HEK293 (cell line): ENCODE data around the gene DLK2.

Experiments used
- CTCF ChIA-PET: fragments of 350-600 bp; formaldehyde crosslinking; extraction: SDS; loops from one replicate; lab custom pipeline; 2021; ENCODE audit warnings: antibody characterized with exemption; lab: Yijun Ruan, JAX
- POLR2A ChIA-PET: fragments of 300-600 bp; formaldehyde crosslinking; extraction: SDS; loops from one replicate; lab custom pipeline; 2020; ENCODE audit warnings: antibody characterized with exemption, inconsistent platforms; lab: Yijun Ruan, JAX
- H3K27ac ChIP-seq: fragments of 200-500 bp; sonication (Bioruptor generic); 2 replicates; pipeline ENCODE4 v1.5.1; 2014; ENCODE audit warnings: low read depth, low read length, control low read depth, inconsistent platforms; ENCODE audit errors: extremely low read depth
- H3K36me3 ChIP-seq, 2 experiments: fragments of 200-500 bp in 1 of 2; sonication (Bioruptor generic) in 1 of 2; 1 replicate in 1 of 2; 2 replicates in 1 of 2; pipeline ENCODE4 v1.5.1; 2014 to 2017; ENCODE audit warnings: inconsistent platforms in 2 of 2, low read length in 2 of 2; ENCODE audit not compliant: control insufficient read depth in 2 of 2, insufficient read depth in 1 of 2
- H3K4me1 ChIP-seq: fragments of 200-500 bp; sonication (Bioruptor generic); 2 replicates; pipeline ENCODE4 v1.5.1; 2014; ENCODE audit warnings: mild to moderate bottlenecking, low read length, inconsistent platforms; ENCODE audit not compliant: control insufficient read depth, insufficient read depth
- H3K4me3 ChIP-seq: 2 replicates; pipeline ENCODE4 v1.5.1; 2011; ENCODE audit warnings: low read depth, mild to moderate bottlenecking, control low read depth, low read length, moderate library complexity
- H3K9me3 ChIP-seq: fragments of 200-500 bp; sonication (Bioruptor generic); 2 replicates; pipeline ENCODE4 v1.5.1; 2014; ENCODE audit warnings: low read depth, low read length, inconsistent platforms; ENCODE audit not compliant: control insufficient read depth, insufficient read depth
- BCL6B ChIP-seq: fragments of 450-650 bp; formaldehyde crosslinking; IDR thresholded peaks from 2 replicates; pipeline ENCODE4 v1.5.1; 2017; ENCODE audit warnings: missing biosample characterization, missing genetic modification characterization
- GLIS2 ChIP-seq: fragments of 450-650 bp; formaldehyde crosslinking; IDR thresholded peaks from 2 replicates; pipeline ENCODE4 v1.5.1; 2016; ENCODE audit warnings: missing biosample characterization, missing genetic modification characterization
- KLF16 ChIP-seq: fragments of 450-650 bp; formaldehyde crosslinking; IDR thresholded peaks from 2 replicates; pipeline ENCODE4 v1.5.1; 2017; ENCODE audit warnings: missing biosample characterization, missing genetic modification characterization
- KLF8 ChIP-seq: fragments of 450-650 bp; formaldehyde crosslinking; IDR thresholded peaks from 2 replicates; pipeline ENCODE4 v1.5.1; 2016; ENCODE audit warnings: missing biosample characterization, missing genetic modification characterization
- REPIN1 ChIP-seq: fragments of 450-650 bp; formaldehyde crosslinking; IDR thresholded peaks from 2 replicates; pipeline ENCODE4 v1.5.1; 2017; ENCODE audit warnings: missing biosample characterization, missing genetic modification characterization, low read depth
- SALL2 ChIP-seq: fragments of 450-650 bp; formaldehyde crosslinking; IDR thresholded peaks from 2 replicates; pipeline ENCODE4 v1.5.0; 2017; ENCODE audit warnings: missing biosample characterization, mild to moderate bottlenecking, missing genetic modification characterization, borderline replicate concordance
- SP7 ChIP-seq: fragments of 450-650 bp; formaldehyde crosslinking; IDR thresholded peaks from 2 replicates; pipeline ENCODE4 v1.5.1; 2016; ENCODE audit warnings: missing biosample characterization, missing genetic modification characterization
- YY2 ChIP-seq: fragments of 450-650 bp; formaldehyde crosslinking; IDR thresholded peaks from 2 replicates; pipeline ENCODE4 v1.5.1; 2016; ENCODE audit warnings: missing biosample characterization, missing genetic modification characterization
- ZBTB26 ChIP-seq: fragments of 450-650 bp; formaldehyde crosslinking; optimal IDR thresholded peaks from 2 replicates; pipeline ENCODE3; 2016; ENCODE audit warnings: missing biosample characterization, mild to moderate bottlenecking, missing genetic modification characterization
- ZNF211 ChIP-seq: fragments of 450-650 bp; formaldehyde crosslinking; IDR thresholded peaks from 2 replicates; pipeline ENCODE4 v1.5.1; 2016; ENCODE audit warnings: low read depth, missing biosample characterization, missing genetic modification characterization
- ZNF311 ChIP-seq: fragments of 450-650 bp; formaldehyde crosslinking; IDR thresholded peaks from 2 replicates; pipeline ENCODE4 v1.5.1; 2017; ENCODE audit warnings: missing biosample characterization, missing genetic modification characterization, borderline replicate concordance
- ZNF362 ChIP-seq: fragments of 450-650 bp; formaldehyde crosslinking; IDR thresholded peaks from 2 replicates; pipeline ENCODE4 v1.5.1; 2016; ENCODE audit warnings: missing biosample characterization, missing genetic modification characterization
- ZNF433 ChIP-seq: fragments of 450-650 bp; formaldehyde crosslinking; IDR thresholded peaks from 2 replicates; pipeline ENCODE4 v1.5.1; 2016; ENCODE audit warnings: missing biosample characterization, missing genetic modification characterization, low read depth
- ZNF473 ChIP-seq: fragments of 450-650 bp; formaldehyde crosslinking; IDR thresholded peaks from 2 replicates; pipeline ENCODE4 v1.5.1; 2017; ENCODE audit warnings: missing biosample characterization, missing genetic modification characterization
- ZNF488 ChIP-seq: fragments of 450-650 bp; formaldehyde crosslinking; IDR thresholded peaks from 2 replicates; pipeline ENCODE4 v1.5.1; 2016; ENCODE audit warnings: missing biosample characterization, missing genetic modification characterization
- ZNF530 ChIP-seq: fragments of 450-650 bp; formaldehyde crosslinking; IDR thresholded peaks from 2 replicates; pipeline ENCODE4 v1.5.1; 2016; ENCODE audit warnings: low read depth, missing biosample characterization, missing genetic modification characterization
- ZNF585B ChIP-seq: fragments of 450-650 bp; formaldehyde crosslinking; IDR thresholded peaks from 2 replicates; pipeline ENCODE4 v1.5.1; 2016; ENCODE audit warnings: missing biosample characterization, missing genetic modification characterization
- ZNF658 ChIP-seq: fragments of 450-650 bp; formaldehyde crosslinking; IDR thresholded peaks from 2 replicates; pipeline ENCODE4; 2016; ENCODE audit warnings: missing biosample characterization, missing genetic modification characterization
- ZNF843 ChIP-seq: fragments of 450-650 bp; formaldehyde crosslinking; IDR thresholded peaks from 2 replicates; pipeline ENCODE4 v1.5.1; 2016; ENCODE audit warnings: missing biosample characterization, missing genetic modification characterization
- TF ChIP-seq, protein P1 (sequence below): fragments of 450-650 bp; formaldehyde crosslinking; IDR thresholded peaks from 2 replicates; pipeline ENCODE4 v1.5.1; 2016; ENCODE audit warnings: missing biosample characterization, missing genetic modification characterization, borderline replicate concordance
- TF ChIP-seq, protein P2 (sequence below): fragments of 450-650 bp; formaldehyde crosslinking; IDR thresholded peaks from 2 replicates; pipeline ENCODE4 v1.5.1; 2016; ENCODE audit warnings: missing biosample characterization, missing genetic modification characterization, borderline replicate concordance

Gene DLK2

DNA sequence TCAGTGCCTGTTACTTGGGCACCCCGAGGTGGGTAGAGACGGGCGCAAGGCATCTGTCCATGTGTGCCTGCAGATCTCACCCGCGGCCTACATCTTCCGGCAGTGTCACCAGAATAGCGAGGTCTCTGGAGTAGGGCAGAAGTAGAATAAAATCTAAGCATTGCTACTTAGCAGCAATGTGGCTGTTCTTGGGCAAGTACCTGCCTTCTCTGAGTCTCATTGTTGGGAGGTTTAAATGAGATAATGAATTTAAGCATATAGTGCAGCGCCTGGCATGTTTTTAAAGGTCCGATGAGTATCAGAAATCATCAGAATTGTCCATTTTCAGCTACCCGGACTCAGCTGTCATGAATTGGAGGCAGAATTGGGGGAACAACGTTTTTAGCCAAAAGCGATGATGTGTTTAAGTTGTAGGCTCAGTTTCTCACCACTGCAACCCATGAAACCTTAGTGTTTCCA lies 27.2 kb downstream of the DLK2 start (continued):
- no peak for TF ChIP-seq GLIS2 (tag by site-specific recombination)

GRCh38 chr6:43427406-43428111 lies 27.8 kb downstream of the DLK2 start, which contains the start of gene ABCC10:
Gene ABCC10 (plus strand): TSS chr6:43427541. CDS start chr6:43427979, 438 bp downstream.
- POLR2A ChIA-PET, result interaction anchor here (0.8 to 2.6 kb wide), 17 partner anchors 9 to 107 kb away, joined by 3 to 28 read pairs (median 3); partner anchors contain the start of genes LRRC73, POLR1C, TJAP1 and YIPF3
- Histone ChIP-seq H3K9me3 (no peaks in the 10 kb centered on the region), H3K36me3 (peaks cover 7 to 8% of the 10 kb centered on the region in 2 experiments; a peak in 2 of 3 replicates), H3K4me1 (peaks cover 7% of the 10 kb centered on the region; the same call in 1 of the 2 replicates), H3K4me3 (peak within 1 kb of the TSS; percentile 92), H3K27ac (peak within 1 kb of the TSS; percentile 84)
- CTCF ChIA-PET, result interaction anchor here (0.5 to 1.9 kb wide), 11 partner anchors 9 to 527 kb away, joined by 3 to 7 read pairs (median 4); no protein-coding TSS in a partner anchor
- TF ChIP-seq ZNF473 (tag by site-specific recombination) (no peak), ZNF362 (peak; percentile 81; the same call in 1 of the 2 replicates), ZNF311 (tag by site-specific recombination) (no peak), ZNF530 (tag by site-specific recombination) (no peak), YY2 (no peak), ZNF843 (tag by site-specific recombination) (0 out of 2 replicates have a peak, but pooled peaks have one; percentile 52), REPIN1 (tag by site-specific recombination) (no peak), ZNF585B (tag by site-specific recombination) (no peak), ZNF211 (tag by site-specific recombination) (no peak), SP7 (tag by site-specific recombination) (peak; percentile 59), SALL2 (tag by site-specific recombination) (no peak), KLF16 (tag by site-specific recombination) (peak; percentile 59; the same call in 1 of the 2 replicates), ZBTB26 (tag by site-specific recombination) (peak; percentile 47), ZNF658 (tag by site-specific recombination) (no peak), BCL6B (tag by site-specific recombination) (no peak), ZNF488 (tag by site-specific recombination) (no peak), KLF8 (peak; percentile 95), ZNF433 (tag by site-specific recombination) (no peak)
- TF ChIP-seq, protein P1, sequence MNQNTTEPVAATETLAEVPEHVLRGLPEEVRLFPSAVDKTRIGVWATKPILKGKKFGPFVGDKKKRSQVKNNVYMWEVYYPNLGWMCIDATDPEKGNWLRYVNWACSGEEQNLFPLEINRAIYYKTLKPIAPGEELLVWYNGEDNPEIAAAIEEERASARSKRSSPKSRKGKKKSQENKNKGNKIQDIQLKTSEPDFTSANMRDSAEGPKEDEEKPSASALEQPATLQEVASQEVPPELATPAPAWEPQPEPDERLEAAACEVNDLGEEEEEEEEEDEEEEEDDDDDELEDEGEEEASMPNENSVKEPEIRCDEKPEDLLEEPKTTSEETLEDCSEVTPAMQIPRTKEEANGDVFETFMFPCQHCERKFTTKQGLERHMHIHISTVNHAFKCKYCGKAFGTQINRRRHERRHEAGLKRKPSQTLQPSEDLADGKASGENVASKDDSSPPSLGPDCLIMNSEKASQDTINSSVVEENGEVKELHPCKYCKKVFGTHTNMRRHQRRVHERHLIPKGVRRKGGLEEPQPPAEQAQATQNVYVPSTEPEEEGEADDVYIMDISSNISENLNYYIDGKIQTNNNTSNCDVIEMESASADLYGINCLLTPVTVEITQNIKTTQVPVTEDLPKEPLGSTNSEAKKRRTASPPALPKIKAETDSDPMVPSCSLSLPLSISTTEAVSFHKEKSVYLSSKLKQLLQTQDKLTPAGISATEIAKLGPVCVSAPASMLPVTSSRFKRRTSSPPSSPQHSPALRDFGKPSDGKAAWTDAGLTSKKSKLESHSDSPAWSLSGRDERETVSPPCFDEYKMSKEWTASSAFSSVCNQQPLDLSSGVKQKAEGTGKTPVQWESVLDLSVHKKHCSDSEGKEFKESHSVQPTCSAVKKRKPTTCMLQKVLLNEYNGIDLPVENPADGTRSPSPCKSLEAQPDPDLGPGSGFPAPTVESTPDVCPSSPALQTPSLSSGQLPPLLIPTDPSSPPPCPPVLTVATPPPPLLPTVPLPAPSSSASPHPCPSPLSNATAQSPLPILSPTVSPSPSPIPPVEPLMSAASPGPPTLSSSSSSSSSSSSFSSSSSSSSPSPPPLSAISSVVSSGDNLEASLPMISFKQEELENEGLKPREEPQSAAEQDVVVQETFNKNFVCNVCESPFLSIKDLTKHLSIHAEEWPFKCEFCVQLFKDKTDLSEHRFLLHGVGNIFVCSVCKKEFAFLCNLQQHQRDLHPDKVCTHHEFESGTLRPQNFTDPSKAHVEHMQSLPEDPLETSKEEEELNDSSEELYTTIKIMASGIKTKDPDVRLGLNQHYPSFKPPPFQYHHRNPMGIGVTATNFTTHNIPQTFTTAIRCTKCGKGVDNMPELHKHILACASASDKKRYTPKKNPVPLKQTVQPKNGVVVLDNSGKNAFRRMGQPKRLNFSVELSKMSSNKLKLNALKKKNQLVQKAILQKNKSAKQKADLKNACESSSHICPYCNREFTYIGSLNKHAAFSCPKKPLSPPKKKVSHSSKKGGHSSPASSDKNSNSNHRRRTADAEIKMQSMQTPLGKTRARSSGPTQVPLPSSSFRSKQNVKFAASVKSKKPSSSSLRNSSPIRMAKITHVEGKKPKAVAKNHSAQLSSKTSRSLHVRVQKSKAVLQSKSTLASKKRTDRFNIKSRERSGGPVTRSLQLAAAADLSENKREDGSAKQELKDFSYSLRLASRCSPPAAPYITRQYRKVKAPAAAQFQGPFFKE (tag by site-specific recombination), result no peak
- TF ChIP-seq, protein P2, sequence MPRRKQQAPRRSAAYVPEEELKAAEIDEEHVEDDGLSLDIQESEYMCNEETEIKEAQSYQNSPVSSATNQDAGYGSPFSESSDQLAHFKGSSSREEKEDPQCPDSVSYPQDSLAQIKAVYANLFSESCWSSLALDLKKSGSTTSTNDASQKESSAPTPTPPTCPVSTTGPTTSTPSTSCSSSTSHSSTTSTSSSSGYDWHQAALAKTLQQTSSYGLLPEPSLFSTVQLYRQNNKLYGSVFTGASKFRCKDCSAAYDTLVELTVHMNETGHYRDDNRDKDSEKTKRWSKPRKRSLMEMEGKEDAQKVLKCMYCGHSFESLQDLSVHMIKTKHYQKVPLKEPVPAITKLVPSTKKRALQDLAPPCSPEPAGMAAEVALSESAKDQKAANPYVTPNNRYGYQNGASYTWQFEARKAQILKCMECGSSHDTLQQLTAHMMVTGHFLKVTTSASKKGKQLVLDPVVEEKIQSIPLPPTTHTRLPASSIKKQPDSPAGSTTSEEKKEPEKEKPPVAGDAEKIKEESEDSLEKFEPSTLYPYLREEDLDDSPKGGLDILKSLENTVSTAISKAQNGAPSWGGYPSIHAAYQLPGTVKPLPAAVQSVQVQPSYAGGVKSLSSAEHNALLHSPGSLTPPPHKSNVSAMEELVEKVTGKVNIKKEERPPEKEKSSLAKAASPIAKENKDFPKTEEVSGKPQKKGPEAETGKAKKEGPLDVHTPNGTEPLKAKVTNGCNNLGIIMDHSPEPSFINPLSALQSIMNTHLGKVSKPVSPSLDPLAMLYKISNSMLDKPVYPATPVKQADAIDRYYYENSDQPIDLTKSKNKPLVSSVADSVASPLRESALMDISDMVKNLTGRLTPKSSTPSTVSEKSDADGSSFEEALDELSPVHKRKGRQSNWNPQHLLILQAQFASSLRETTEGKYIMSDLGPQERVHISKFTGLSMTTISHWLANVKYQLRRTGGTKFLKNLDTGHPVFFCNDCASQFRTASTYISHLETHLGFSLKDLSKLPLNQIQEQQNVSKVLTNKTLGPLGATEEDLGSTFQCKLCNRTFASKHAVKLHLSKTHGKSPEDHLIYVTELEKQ (tag by site-specific recombination), result no peak
